MM.1S (cell line): ENCODE data around the gene DPP9.

Source experiments
- DNase-seq: peaks from one replicate; pipeline ENCODE4 v3.0.0-alpha.2; 2015
- H2AFZ ChIP-seq: fragments of 300-600 bp; sonication (generic); 2 replicates; pipeline ENCODE4 v1.6.0; 2016; ENCODE audit warnings: antibody characterized with exemption, low read length
- H3F3A ChIP-seq: fragments of 300-600 bp; sonication (generic); 2 replicates; pipeline ENCODE4 v1.6.1; 2016; ENCODE audit warnings: mild to moderate bottlenecking, antibody characterized with exemption, low read length, moderate library complexity, mixed read lengths; ENCODE audit not compliant: insufficient read depth
- H3K27ac ChIP-seq: fragments of 300-600 bp; sonication (generic); 2 replicates; pipeline ENCODE4 v1.5.1; 2016; ENCODE audit warnings: mild to moderate bottlenecking, low read length
- H3K27me3 ChIP-seq: fragments of 300-600 bp; sonication (generic); replicated peaks from 2 replicates; pipeline ENCODE4 v1.6.0; 2016; ENCODE audit warnings: low read length; ENCODE audit not compliant: insufficient read depth
- H3K36me3 ChIP-seq: fragments of 300-600 bp; sonication (generic); replicated peaks from 2 replicates; pipeline ENCODE4 v1.6.1; 2016; ENCODE audit warnings: mild to moderate bottlenecking, low read length, mixed read lengths; ENCODE audit not compliant: insufficient read depth
- H3K4me1 ChIP-seq: fragments of 300-600 bp; sonication (generic); 2 replicates; pipeline ENCODE4 v1.6.1; 2016; ENCODE audit warnings: low read length, mixed read lengths
- H3K4me2 ChIP-seq: fragments of 300-600 bp; sonication (generic); 2 replicates; pipeline ENCODE4 v1.6.0; 2016; ENCODE audit warnings: low read depth, low read length
- H3K4me3 ChIP-seq: fragments of 300-600 bp; sonication (generic); 2 replicates; pipeline ENCODE4 v1.5.1; 2016; ENCODE audit warnings: low read length, mixed read lengths
- H3K79me2 ChIP-seq: fragments of 300-600 bp; sonication (generic); 2 replicates; pipeline ENCODE4 v1.6.1; 2016; ENCODE audit warnings: mixed run types, low read length, mixed read lengths
- H3K9ac ChIP-seq: fragments of 300-600 bp; sonication (generic); 2 replicates; pipeline ENCODE4 v1.6.1; 2016; ENCODE audit warnings: low read length, mixed read lengths
- H3K9me2 ChIP-seq: fragments of 300-600 bp; sonication (generic); replicated peaks from 2 replicates; pipeline ENCODE4 v1.6.1; 2016; ENCODE audit warnings: mild to moderate bottlenecking, low read length, mixed read lengths; ENCODE audit not compliant: insufficient read depth
- H3K9me3 ChIP-seq: fragments of 300-600 bp; sonication (generic); replicated peaks from 2 replicates; pipeline ENCODE4 v1.6.1; 2016; ENCODE audit warnings: mild to moderate bottlenecking, low read length, mixed read lengths; ENCODE audit not compliant: insufficient read depth
- H4K20me1 ChIP-seq: fragments of 300-600 bp; sonication (generic); 2 replicates; pipeline ENCODE4 v1.6.1; 2016; ENCODE audit warnings: mild to moderate bottlenecking, low read length, moderate library complexity, mixed read lengths; ENCODE audit not compliant: insufficient read depth
- CTCF ChIP-seq: fragments of 300-600 bp; sonication (generic); IDR thresholded peaks from 2 replicates; pipeline ENCODE4 v1.5.1; 2016; ENCODE audit warnings: antibody characterized with exemption, low read length, mixed read lengths
- EZH2 ChIP-seq: fragments of 300-600 bp; sonication (generic); optimal IDR thresholded peaks from 2 replicates; pipeline ENCODE3; 2017; ENCODE audit warnings: low read depth, mild to moderate bottlenecking, antibody characterized with exemption, low read length, mixed read lengths
- EZH2phosphoT487 ChIP-seq: fragments of 300-600 bp; sonication (generic); IDR thresholded peaks from 2 replicates; pipeline ENCODE4 v1.6.1; 2018; ENCODE audit warnings: antibody characterized with exemption, low read length

DPP9 gene

GRCh38 chr19:4650159-4650558 is 73.5 kb downstream of the DPP9 start:
- Histone ChIP-seq H3K9me3 (no peaks in the 10 kb centered on the region), H3K27ac (no peak overlapping the region), H3F3A (peaks cover 2% of the 10 kb centered on the region; the same call in 1 of the 2 replicates), H3K4me3 (no peak overlapping the region), H3K27me3 (no peaks in the 10 kb centered on the region), H3K4me1 (no peaks in the 10 kb centered on the region), H2AFZ (no peak overlapping the region), H3K36me3 (no peaks in the 10 kb centered on the region), H3K9ac (no peak overlapping the region), H4K20me1 (no peaks in the 10 kb centered on the region), H3K4me2 (no peak overlapping the region), H3K9me2 (no peaks in the 10 kb centered on the region), H3K79me2 (no peaks in the 10 kb centered on the region)
- DNase-seq = no peak
- no peak for TF ChIP-seq CTCF
- TF ChIP-seq EZH2phosphoT487 = no peak
- TF ChIP-seq EZH2 = no peak

GRCh38 chr19:4649392-4650047 is 74.1 kb downstream of the DPP9 start:
- no peak overlapping the region for H3K9ac ChIP-seq
- no peaks in the 10 kb centered on the region for H3K36me3 ChIP-seq
- TF ChIP-seq EZH2 = no peak
- no peak for TF ChIP-seq CTCF
- no peak for TF ChIP-seq EZH2phosphoT487
- H3K9me3 ChIP-seq = no peaks in the 10 kb centered on the region
- H3K9me2 ChIP-seq = no peaks in the 10 kb centered on the region
- no peaks in the 10 kb centered on the region for H4K20me1 ChIP-seq
- H2AFZ ChIP-seq = no peak overlapping the region
- H3F3A ChIP-seq = no peaks in the 10 kb centered on the region
- H3K27ac ChIP-seq = no peak overlapping the region
- H3K79me2 ChIP-seq = no peaks in the 10 kb centered on the region
- H3K27me3 ChIP-seq = no peaks in the 10 kb centered on the region
- DNase-seq = no peak
- no peaks in the 10 kb centered on the region for H3K4me1 ChIP-seq
- no peak overlapping the region for H3K4me2 ChIP-seq
- H3K4me3 ChIP-seq = no peak overlapping the region

GRCh38 chr19:4647676-4648644 is 75.7 kb downstream of the DPP9 start:
- no peak for DNase-seq

More at GRCh38 chr19:4647676-4648644, 75.7 kb downstream of the DPP9 start:
- no peaks in the 10 kb centered on the region for H3K9me2 ChIP-seq
- no peak overlapping the region for H3K4me2 ChIP-seq
- H4K20me1 ChIP-seq = no peaks in the 10 kb centered on the region
- no peak overlapping the region for H3K4me3 ChIP-seq
- H2AFZ ChIP-seq = no peak overlapping the region
- no peaks in the 10 kb centered on the region for H3K27me3 ChIP-seq
- H3K9ac ChIP-seq = no peak overlapping the region
- no peaks in the 10 kb centered on the region for H3F3A ChIP-seq
- H3K9me3 ChIP-seq = no peaks in the 10 kb centered on the region
- no peaks in the 10 kb centered on the region for H3K79me2 ChIP-seq
- TF ChIP-seq EZH2 (no peak), EZH2phosphoT487 (no peak), CTCF (no peak)
- no peaks in the 10 kb centered on the region for H3K4me1 ChIP-seq
- no peak overlapping the region for H3K27ac ChIP-seq
- H3K36me3 ChIP-seq = no peaks in the 10 kb centered on the region
